Thyroid gland (tissue), 4 donors: ENCODE measurements around the gene RFPL4A.

ENCODE experiments used
- POLR2A ChIP-seq, 2 donors: fragments of 450-650 bp; IDR thresholded peaks; one replicate each; pipeline ENCODE4 v1.6.1; 2017; ENCODE audit warnings: antibody characterized with exemption in 2 of 2, mild to moderate bottlenecking in 2 of 2, moderate library complexity in 1 of 2
- TF ChIP-seq, protein P1 (sequence below), 6 experiments: fragments of 200-600 bp in 3 of 6; fragments of 450-650 bp in 3 of 6; sonication (generic) in 3 of 6; IDR thresholded peaks; one replicate each; pipeline ENCODE4 v1.5.1; 2016 to 2019; ENCODE audit warnings: antibody characterized with exemption in 6 of 6, mild to moderate bottlenecking in 2 of 6, inconsistent platforms in 1 of 6, moderate library complexity in 1 of 6

- no peak for TF ChIP-seq POLR2A (IDR thresholded peaks at IDR 0.05)
- TF ChIP-seq, protein P1, sequence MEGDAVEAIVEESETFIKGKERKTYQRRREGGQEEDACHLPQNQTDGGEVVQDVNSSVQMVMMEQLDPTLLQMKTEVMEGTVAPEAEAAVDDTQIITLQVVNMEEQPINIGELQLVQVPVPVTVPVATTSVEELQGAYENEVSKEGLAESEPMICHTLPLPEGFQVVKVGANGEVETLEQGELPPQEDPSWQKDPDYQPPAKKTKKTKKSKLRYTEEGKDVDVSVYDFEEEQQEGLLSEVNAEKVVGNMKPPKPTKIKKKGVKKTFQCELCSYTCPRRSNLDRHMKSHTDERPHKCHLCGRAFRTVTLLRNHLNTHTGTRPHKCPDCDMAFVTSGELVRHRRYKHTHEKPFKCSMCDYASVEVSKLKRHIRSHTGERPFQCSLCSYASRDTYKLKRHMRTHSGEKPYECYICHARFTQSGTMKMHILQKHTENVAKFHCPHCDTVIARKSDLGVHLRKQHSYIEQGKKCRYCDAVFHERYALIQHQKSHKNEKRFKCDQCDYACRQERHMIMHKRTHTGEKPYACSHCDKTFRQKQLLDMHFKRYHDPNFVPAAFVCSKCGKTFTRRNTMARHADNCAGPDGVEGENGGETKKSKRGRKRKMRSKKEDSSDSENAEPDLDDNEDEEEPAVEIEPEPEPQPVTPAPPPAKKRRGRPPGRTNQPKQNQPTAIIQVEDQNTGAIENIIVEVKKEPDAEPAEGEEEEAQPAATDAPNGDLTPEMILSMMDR (IDR thresholded peaks at IDR 0.05), result no peak
These were observed 45.9 kb upstream of the RFPL4A start for GRCh38 chr19:55712804-55713631.
